HCT116 (cell line): ENCODE results near the gene TAF8. TPM values are rescaled to one million over a fixed set of nuclear protein-coding genes. Genes with fewer than 3 reads are reported as not detected.

Source experiments
- ATAC-seq: fragments of 200-7000 bp; cut with Tn5 transposase; 2 replicates; pipeline ENCODE4 v1.9.1; 2020; ENCODE audit warnings: mild to moderate bottlenecking, moderate library complexity
- Bru-seq: library from RNA; stranded (reverse); fragments of 400-500 nt; gene quantifications from one replicate; lab custom pipeline; 2021; lab: Mats Ljungman, UMichigan
- BruChase-seq, 2 experiments: library from RNA; stranded (reverse); fragments of 400-500 nt; gene quantifications; one replicate each; lab custom pipeline; 2021; lab: Mats Ljungman, UMichigan
- BruUV-seq: library from RNA; stranded (reverse); fragments of 400-500 nt; replicated peaks from 2 replicates; lab custom pipeline; 2021; lab: Mats Ljungman, UMichigan
- CTCF ChIA-PET: fragments of 300-600 bp; sonication (Branson Sonifier 250); formaldehyde crosslinking; loops from one replicate; lab custom pipeline; 2021; ENCODE audit warnings: antibody characterized with exemption; lab: Charles Lee
- POLR2A ChIA-PET: fragments of 300-600, 350-600 bp; sonication (Branson Sonifier 250); formaldehyde crosslinking; loops from one replicate; lab custom pipeline; 2021; ENCODE audit warnings: antibody characterized with exemption; lab: Charles Lee
- RAD21 ChIA-PET, 2 experiments: fragments of 300-600 bp; sonication (Branson Sonifier 250); formaldehyde crosslinking; loops; one replicate each; lab custom pipeline; 2023; ENCODE audit warnings: low total read pairs in 2 of 2; ENCODE audit not compliant: uncharacterized antibody in 2 of 2, unreplicated experiment in 2 of 2, low non-redundant PET in 1 of 2; lab: Charles Lee
- DNase-seq: peaks from one replicate; pipeline ENCODE4 v3.0.0-alpha.2; 2010; ENCODE audit warnings: low read depth, low spot score
- H2AFZ ChIP-seq: fragments of 200-600 bp; shearing (Covaris generic), sonication (generic); 2 replicates; pipeline ENCODE4 v1.6.1; 2017; ENCODE audit warnings: low read depth, mixed run types, mixed read lengths, antibody characterized with exemption, low read length; ENCODE audit not compliant: poor library complexity, severe bottlenecking
- H3K27ac ChIP-seq: 2 replicates; pipeline ENCODE4 v1.5.1; 2012; ENCODE audit warnings: low read depth, low read length
- H3K27me3 ChIP-seq: fragments of 200-600 bp; sonication (generic); 2 replicates; pipeline ENCODE4 v1.6.1; 2016; ENCODE audit warnings: mixed run types, low read length, mixed read lengths; ENCODE audit not compliant: insufficient read depth
- H3K36me3 ChIP-seq, 2 experiments: fragments of 200-500 bp in 1 of 2; fragments of 200-600 bp in 1 of 2; sonication (Bioruptor generic) in 1 of 2; sonication (generic) in 1 of 2; 2 replicates each; pipeline versions ENCODE4 v1.5.1 to v1.6.1; 2014 to 2016; ENCODE audit warnings: low read length in 2 of 2, inconsistent platforms in 1 of 2, mixed read lengths in 1 of 2, mixed run types in 1 of 2; ENCODE audit not compliant: insufficient read depth in 2 of 2, control insufficient read depth in 1 of 2
- H3K4me1 ChIP-seq, 2 experiments: fragments of 200-600 bp in 1 of 2; sonication (generic) in 1 of 2; 2 replicates each; pipeline versions ENCODE4 v1.5.1 to v1.6.1; 2012 to 2017; ENCODE audit warnings: low read length in 2 of 2, inconsistent platforms in 1 of 2, mild to moderate bottlenecking in 1 of 2, mixed read lengths in 1 of 2, mixed run types in 1 of 2, moderate library complexity in 1 of 2; ENCODE audit not compliant: insufficient read depth in 2 of 2, control insufficient read depth in 1 of 2
- H3K4me2 ChIP-seq: fragments of 200-600 bp; sonication (generic); 2 replicates; pipeline ENCODE4 v1.6.1; 2017; ENCODE audit warnings: mixed run types, low read length, mixed read lengths
- H3K4me3 ChIP-seq, 2 experiments: fragments of 200-600 bp in 1 of 2; sonication (generic) in 1 of 2; replicated peaks in 1 of 2; 2 replicates each; pipeline ENCODE4 v1.5.1; 2011 to 2016; ENCODE audit warnings: low read length in 2 of 2, control low read depth in 1 of 2, low read depth in 1 of 2, mild to moderate bottlenecking in 1 of 2, mixed read lengths in 1 of 2, mixed run types in 1 of 2
- H3K79me2 ChIP-seq: fragments of 200-600 bp; sonication (generic); 2 replicates; pipeline ENCODE4 v1.6.1; 2017; ENCODE audit warnings: mild to moderate bottlenecking, mixed run types, low read length, moderate library complexity, mixed read lengths; ENCODE audit not compliant: insufficient read depth
- H3K9ac ChIP-seq: fragments of 200-600 bp; sonication (generic); 2 replicates; pipeline ENCODE4 v1.6.1; 2016; ENCODE audit warnings: low read length, mixed read lengths
- H3K9me2 ChIP-seq: fragments of 200-600 bp; sonication (generic), shearing (Covaris generic); 2 replicates; pipeline ENCODE4 v1.6.1; 2017; ENCODE audit warnings: mixed run types, mild to moderate bottlenecking, moderate library complexity; ENCODE audit not compliant: insufficient read depth
- H3K9me3 ChIP-seq, 2 experiments: fragments of 200-500 bp in 1 of 2; fragments of 200-600 bp in 1 of 2; sonication (Bioruptor generic) in 1 of 2; sonication (generic) in 1 of 2; 2 replicates each; pipeline ENCODE4 v1.6.1; 2014 to 2017; ENCODE audit warnings: low read length in 2 of 2, mixed read lengths in 2 of 2, inconsistent platforms in 1 of 2, low read depth in 1 of 2, mild to moderate bottlenecking in 1 of 2, mixed run types in 1 of 2, moderate library complexity in 1 of 2; ENCODE audit not compliant: control insufficient read depth in 1 of 2, insufficient read depth in 1 of 2
- H4K20me1 ChIP-seq: fragments of 200-600 bp; sonication (generic), shearing (Covaris generic); 2 replicates; pipeline ENCODE4 v1.6.1; 2017; ENCODE audit warnings: mixed run types, mild to moderate bottlenecking, moderate library complexity; ENCODE audit not compliant: insufficient read depth
- ATF3 ChIP-seq: IDR thresholded peaks from 2 replicates; pipeline ENCODE4 v1.6.1; 2012
- CBX3 ChIP-seq: IDR thresholded peaks from 2 replicates; pipeline ENCODE4 v1.6.1; 2012; ENCODE audit warnings: low read depth
- CEBPB ChIP-seq: IDR thresholded peaks from 2 replicates; pipeline ENCODE4 v1.6.1; 2012; ENCODE audit warnings: low read depth
- CTCF ChIP-seq, 3 experiments: fragments of 200-600 bp in 1 of 3; sonication (generic) in 1 of 3; IDR thresholded peaks in 2 of 3; conservative IDR thresholded peaks in 1 of 3; 2 replicates each; pipeline ENCODE4 v1.5.1; 2012 to 2017; ENCODE audit warnings: low read depth in 2 of 3, low read length in 2 of 3, antibody characterized with exemption in 1 of 3, borderline replicate concordance in 1 of 3, control low read depth in 1 of 3, mild to moderate bottlenecking in 1 of 3, mixed read lengths in 1 of 3, mixed run types in 1 of 3, moderate library complexity in 1 of 3; ENCODE audit not compliant: insufficient read depth in 1 of 3
- EGR1 ChIP-seq: IDR thresholded peaks from 2 replicates; pipeline ENCODE4 v1.6.1; 2012; ENCODE audit warnings: low read depth
- EZH2 ChIP-seq: fragments of 200-600 bp; sonication (generic); IDR thresholded peaks from 2 replicates; pipeline ENCODE4 v1.6.1; 2017; ENCODE audit warnings: antibody characterized with exemption, mixed run types
- EZH2phosphoT487 ChIP-seq: fragments of 200-600 bp; IDR thresholded peaks from 2 replicates; pipeline ENCODE4 v1.6.1; 2018; ENCODE audit warnings: antibody characterized with exemption, borderline replicate concordance
- FOSL1 ChIP-seq: IDR thresholded peaks from 2 replicates; pipeline ENCODE4 v1.6.1; 2012; ENCODE audit warnings: low read depth
- JUND ChIP-seq: IDR thresholded peaks from 2 replicates; pipeline ENCODE4 v1.6.1; 2012
- POLR2AphosphoS5 ChIP-seq: IDR thresholded peaks from 2 replicates; pipeline ENCODE4 v1.6.1; 2011; ENCODE audit warnings: mild to moderate bottlenecking, low read depth, low read length, moderate library complexity
- RAD21 ChIP-seq: IDR thresholded peaks from 2 replicates; pipeline ENCODE4 v1.6.1; 2012; ENCODE audit warnings: low read depth, mild to moderate bottlenecking
- SIN3A ChIP-seq: IDR thresholded peaks from 2 replicates; pipeline ENCODE4 v1.6.1; 2012; ENCODE audit warnings: low read depth
- SP1 ChIP-seq: IDR thresholded peaks from 2 replicates; pipeline ENCODE4 v1.6.1; 2012; ENCODE audit warnings: low read depth
- TCF7L2 ChIP-seq: IDR thresholded peaks from 2 replicates; pipeline ENCODE4 v1.7.0; 2011; ENCODE audit warnings: borderline replicate concordance, inconsistent platforms; ENCODE audit not compliant: insufficient read depth, insufficient read length; ENCODE audit errors: extremely low read depth
- ZBTB33 ChIP-seq: IDR thresholded peaks from 2 replicates; pipeline ENCODE4 v1.6.1; 2011; ENCODE audit warnings: mild to moderate bottlenecking, low read length, moderate library complexity; ENCODE audit not compliant: insufficient replicate concordance; ENCODE audit errors: extremely low read depth
- intact Hi-C: fragments of 100-400 bp; cut with micrococcal nuclease; formaldehyde crosslinking; loops from 2 replicates; pipeline ENCODE4 v1.10.0; 2022
- long read RNA-seq: library from polyadenylated mRNA; unstranded; transcript quantifications from one replicate; pipeline ENCODE4 v2.0.0, GENCODE V29; 2021; ENCODE audit not compliant: unreplicated experiment
- polyA plus RNA-seq: library from polyadenylated mRNA; unstranded; fragments of >200 nt; gene quantifications from 2 replicates; pipeline ENCODE4 v1.2.1, GENCODE V29; 2012; ENCODE audit warnings: missing spikeins
- total RNA-seq: library from RNA; stranded (reverse); gene quantifications from one replicate; pipeline ENCODE4 v1.2.1, GENCODE V29; 2021; ENCODE audit not compliant: unreplicated experiment
- TF ChIP-seq, protein P1 (sequence below): IDR thresholded peaks from 2 replicates; pipeline ENCODE4 v1.6.1; 2012

Gene TAF8, protein sequence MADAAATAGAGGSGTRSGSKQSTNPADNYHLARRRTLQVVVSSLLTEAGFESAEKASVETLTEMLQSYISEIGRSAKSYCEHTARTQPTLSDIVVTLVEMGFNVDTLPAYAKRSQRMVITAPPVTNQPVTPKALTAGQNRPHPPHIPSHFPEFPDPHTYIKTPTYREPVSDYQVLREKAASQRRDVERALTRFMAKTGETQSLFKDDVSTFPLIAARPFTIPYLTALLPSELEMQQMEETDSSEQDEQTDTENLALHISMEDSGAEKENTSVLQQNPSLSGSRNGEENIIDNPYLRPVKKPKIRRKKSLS
- 29.5 TPM for total RNA-seq
- polyA plus RNA-seq: 15.0 and 15.7 TPM in 2 replicates
- Bru-seq, nascent RNA: percentile 73 among the genes with signal in this experiment
- BruChase-seq, experiment 1, labeled RNA remaining after a 6-hour chase: percentile 84 among the genes with signal in this experiment
- percentile 83 among the genes with signal in this experiment for BruChase-seq, experiment 2, labeled RNA remaining after a 2-hour chase
- long read RNA-seq, full-length matches to known transcripts: 1 of 11 reads
- long read RNA-seq, partial matches to known transcripts: 2 of 11 reads
- long read RNA-seq, other reads (novel, unspliced or antisense): 8 of 11 reads

GRCh38 chr6:42050297-42051267, at the start of gene TAF8:
TSS of gene TAF8 (plus strand) at chr6:42050524. CDS start at chr6:42050542, 18 bp downstream.
- Histone ChIP-seq H3K9me3 (no peaks in the 10 kb centered on the region), H3K27ac (peak within 1 kb of the TSS; percentile 78), H3K27me3 (no peaks in the 10 kb centered on the region), H2AFZ (peak within 1 kb of the TSS; percentile 78), H3K36me3 (peaks cover 9 to 15% of the 10 kb centered on the region in 2 experiments; a peak in 3 of 4 replicates), H3K9me2 (no peaks in the 10 kb centered on the region), H3K4me3 (peak within 1 kb of the TSS; percentile 69 to 70), H3K9ac (peak within 1 kb of the TSS; percentile 71), H3K4me2 (peak within 1 kb of the TSS; percentile 97), H4K20me1 (no peaks in the 10 kb centered on the region), H3K79me2 (peaks cover 7% of the 10 kb centered on the region), H3K4me1 (peaks cover 32 to 46% of the 10 kb centered on the region in 2 experiments)
- intact Hi-C loops: loop anchor here (10.0 kb wide), 1 partner anchor 494 kb away; no protein-coding TSS in a partner anchor
- RAD21 ChIA-PET: interaction anchor here in 1 of 2 experiments (0.7 kb wide), 1 partner anchor 247 kb away, joined by 4 read pairs; no protein-coding TSS in a partner anchor
- BruUV-seq: TSS peak; percentile 62
- DNase-seq (peak; percentile 82), ATAC-seq (peak; percentile 90)
- CTCF ChIA-PET: interaction anchor here (0.6 to 4.3 kb wide), 7 partner anchors 10 to 264 kb away, joined by 3 to 21 read pairs (median 4); partner anchors contain the start of genes BYSL, MED20 and TOMM6
- POLR2A ChIA-PET: interaction anchor here (0.7 to 1.4 kb wide), 5 partner anchors 12 to 264 kb away, joined by 3 to 7 read pairs (median 3); partner anchors contain the start of gene TOMM6
- TF ChIP-seq JUND (no peak), SIN3A (no peak), ZBTB33 (peak; percentile 15), EGR1 (no peak), CEBPB (no peak), SP1 (no peak), FOSL1 (no peak), POLR2AphosphoS5 (peak; percentile 92), RAD21 (no peak), EZH2 (no peak), CTCF (IDR thresholded peaks at IDR 0.05 in 2 of 3, conservative IDR thresholded peaks at IDR 0.05 in 1 of 3; ENCODE audit: borderline replicate concordance in 1 of 3, insufficient read depth in 1 of 3, low read depth in 2 of 3, low read length in 2 of 3) (no peak), CBX3 (no peak), EZH2phosphoT487 (no peak), ATF3 (no peak), TCF7L2 (peak; percentile 92)
- TF ChIP-seq, protein P1, sequence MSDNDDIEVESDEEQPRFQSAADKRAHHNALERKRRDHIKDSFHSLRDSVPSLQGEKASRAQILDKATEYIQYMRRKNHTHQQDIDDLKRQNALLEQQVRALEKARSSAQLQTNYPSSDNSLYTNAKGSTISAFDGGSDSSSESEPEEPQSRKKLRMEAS: no peak
